ENCODE data around the gene MXD4.
A peak's percentile ranks its signal among the peaks of the same experiment; 100 is the strongest.

The MXD4 gene

GRCh38 chr4:2245057-2245786, 16.7 kb downstream of the MXD4 start:
- Histone ChIP-seq H3K79me2 (ENCODE audit: insufficient read depth, low read depth) (peaks cover 12% of the 10 kb centered on the region), H4K20me1 (ENCODE audit: insufficient read depth) (no peaks in the 10 kb centered on the region), H3K4me3 (IDR thresholded peaks at IDR 0.05; ENCODE audit: insufficient read depth, low read depth, low read length) (no peak overlapping the region), H3K27me3 (ENCODE audit: insufficient read depth, low read depth) (no peaks in the 10 kb centered on the region), H3K4me2 (no peak overlapping the region), H3K4me1 (ENCODE audit: low read depth, poor library complexity, severe bottlenecking) (peaks cover 23% of the 10 kb centered on the region), H3K9ac (no peak overlapping the region), H3K36me3 (ENCODE audit: insufficient read depth) (no peaks in the 10 kb centered on the region), H3K27ac (no peak overlapping the region), H2AFZ (ENCODE audit: low read depth) (no peak overlapping the region)
- TF ChIP-seq, protein P1, sequence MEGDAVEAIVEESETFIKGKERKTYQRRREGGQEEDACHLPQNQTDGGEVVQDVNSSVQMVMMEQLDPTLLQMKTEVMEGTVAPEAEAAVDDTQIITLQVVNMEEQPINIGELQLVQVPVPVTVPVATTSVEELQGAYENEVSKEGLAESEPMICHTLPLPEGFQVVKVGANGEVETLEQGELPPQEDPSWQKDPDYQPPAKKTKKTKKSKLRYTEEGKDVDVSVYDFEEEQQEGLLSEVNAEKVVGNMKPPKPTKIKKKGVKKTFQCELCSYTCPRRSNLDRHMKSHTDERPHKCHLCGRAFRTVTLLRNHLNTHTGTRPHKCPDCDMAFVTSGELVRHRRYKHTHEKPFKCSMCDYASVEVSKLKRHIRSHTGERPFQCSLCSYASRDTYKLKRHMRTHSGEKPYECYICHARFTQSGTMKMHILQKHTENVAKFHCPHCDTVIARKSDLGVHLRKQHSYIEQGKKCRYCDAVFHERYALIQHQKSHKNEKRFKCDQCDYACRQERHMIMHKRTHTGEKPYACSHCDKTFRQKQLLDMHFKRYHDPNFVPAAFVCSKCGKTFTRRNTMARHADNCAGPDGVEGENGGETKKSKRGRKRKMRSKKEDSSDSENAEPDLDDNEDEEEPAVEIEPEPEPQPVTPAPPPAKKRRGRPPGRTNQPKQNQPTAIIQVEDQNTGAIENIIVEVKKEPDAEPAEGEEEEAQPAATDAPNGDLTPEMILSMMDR (conservative IDR thresholded peaks at IDR 0.05; ENCODE audit: low read depth, low read length) = no peak

GRCh38 chr4:2243681-2244380, 18.1 kb downstream of the MXD4 start:
- H3K4me2 ChIP-seq = peak overlapping the region; percentile 33; the same call in 1 of the 2 replicates
- no peaks in the 10 kb centered on the region for H3K27me3 ChIP-seq (ENCODE audit: insufficient read depth, low read depth)
- no peak overlapping the region for H3K27ac ChIP-seq
- H4K20me1 ChIP-seq (ENCODE audit: insufficient read depth) = no peaks in the 10 kb centered on the region
- H3K9ac ChIP-seq = no peak overlapping the region
- H3K4me1 ChIP-seq (ENCODE audit: low read depth, poor library complexity, severe bottlenecking) = peaks cover 37% of the 10 kb centered on the region
- no peaks in the 10 kb centered on the region for H3K36me3 ChIP-seq (ENCODE audit: insufficient read depth)
- H2AFZ ChIP-seq (ENCODE audit: low read depth) = no peak overlapping the region; the same call in 1 of the 2 replicates
- H3K4me3 ChIP-seq (IDR thresholded peaks at IDR 0.05; ENCODE audit: insufficient read depth, low read depth, low read length) = no peak overlapping the region
- TF ChIP-seq, protein P1 (conservative IDR thresholded peaks at IDR 0.05; ENCODE audit: low read depth, low read length) = 0 out of 2 replicates have a peak, but pooled peaks have one; percentile 16
- H3K79me2 ChIP-seq (ENCODE audit: insufficient read depth, low read depth) = peaks cover 26% of the 10 kb centered on the region

DNA sequence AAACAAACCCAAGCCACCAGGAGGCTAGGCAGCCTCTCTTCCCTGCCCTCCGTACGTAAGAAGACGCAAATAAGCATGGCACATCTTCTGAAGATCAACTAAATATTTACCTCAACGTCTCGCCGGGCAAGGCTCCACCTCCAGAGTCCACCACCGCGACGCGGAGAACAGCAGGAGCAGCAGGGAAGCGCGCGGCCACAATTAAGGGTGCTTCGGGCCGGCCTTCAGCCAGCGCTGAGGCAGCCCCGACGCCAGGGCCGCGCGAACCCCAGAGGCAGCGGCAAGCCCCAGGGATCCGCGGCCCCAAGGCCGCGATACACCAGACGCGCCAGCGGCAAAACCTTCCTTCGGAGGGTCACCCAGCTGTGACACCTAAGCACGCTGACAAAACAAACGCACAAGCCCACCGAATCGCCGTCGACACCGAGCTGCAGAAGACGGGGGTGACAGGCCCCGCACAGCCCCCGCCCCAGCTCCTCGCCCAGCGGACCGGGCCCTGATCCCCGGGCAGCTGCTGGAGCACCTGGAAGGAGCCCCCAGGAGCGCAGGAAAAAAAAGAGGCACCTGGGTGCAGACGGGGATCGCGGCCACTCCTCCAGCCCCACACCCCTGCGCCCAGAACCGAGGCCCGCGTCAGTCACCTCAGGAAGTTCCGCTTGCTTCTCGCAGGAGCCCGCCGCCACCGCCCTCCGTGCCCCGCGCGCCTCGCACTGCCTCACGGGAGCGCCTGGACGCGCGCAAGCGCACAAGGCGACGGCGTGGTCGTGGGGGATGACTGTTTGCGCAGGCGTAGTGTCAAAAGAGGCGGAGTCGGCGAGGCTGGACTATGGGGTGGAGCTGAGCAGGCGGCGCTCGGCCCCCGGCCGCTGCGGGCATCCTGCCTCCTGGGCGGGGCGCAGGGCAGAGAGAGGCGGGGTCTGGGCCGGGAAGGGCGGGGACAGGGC, 20.2 kb downstream of the MXD4 start, which contains the start of the genes HAUS3 and POLN:
HAUS3 (minus strand) TSS at position 712 of the 944 bp plus-strand sequence. CDS start 1,175 bp downstream, outside the sequence.
POLN (minus strand) TSS at position 712 of the 944 bp plus-strand sequence. CDS start 12,890 bp downstream, outside the sequence.
- Histone ChIP-seq H3K27ac (peak within 1 kb of the TSS; percentile 36; the same call in 1 of the 2 replicates), H2AFZ (ENCODE audit: low read depth) (peak within 1 kb of the TSS; percentile 47; the same call in 1 of the 2 replicates), H4K20me1 (ENCODE audit: insufficient read depth) (no peaks in the 10 kb centered on the region), H3K9ac (peak within 1 kb of the TSS; percentile 57; the same call in 1 of the 2 replicates), H3K4me3 (IDR thresholded peaks at IDR 0.05; ENCODE audit: insufficient read depth, low read depth, low read length) (peak within 1 kb of the TSS; percentile 86), H3K36me3 (ENCODE audit: insufficient read depth) (peaks cover 6% of the 10 kb centered on the region; the same call in 1 of the 2 replicates), H3K4me1 (ENCODE audit: low read depth, poor library complexity, severe bottlenecking) (peaks cover 44% of the 10 kb centered on the region), H3K4me2 (peak within 1 kb of the TSS; percentile 65), H3K79me2 (ENCODE audit: insufficient read depth, low read depth) (peaks cover 34% of the 10 kb centered on the region), H3K27me3 (ENCODE audit: insufficient read depth, low read depth) (no peaks in the 10 kb centered on the region)
- TF ChIP-seq, protein P1 (conservative IDR thresholded peaks at IDR 0.05; ENCODE audit: low read depth, low read length) = no peak

DNA sequence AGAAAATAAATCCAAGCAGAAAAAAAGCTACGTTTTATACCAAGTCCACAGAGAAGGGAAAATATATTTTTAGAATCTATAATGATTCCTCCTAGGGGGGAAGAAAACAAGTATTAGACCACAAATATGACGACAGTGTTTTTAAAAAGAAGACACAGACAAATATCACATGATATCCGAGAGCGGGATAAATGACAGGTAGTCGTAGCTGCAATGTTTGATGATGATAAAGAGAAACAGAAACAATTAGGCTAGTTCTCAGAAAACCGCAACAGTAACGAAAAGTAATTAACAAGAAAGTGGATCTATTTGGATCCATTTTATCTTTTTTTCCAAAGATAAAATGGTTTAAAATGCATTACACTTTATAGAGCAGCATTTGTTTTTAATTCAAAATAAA, 20.9 kb downstream of the MXD4 start:
- peak overlapping the region; percentile 57; the same call in 1 of the 2 replicates for H3K9ac ChIP-seq
- peaks cover 44% of the 10 kb centered on the region for H3K4me1 ChIP-seq (ENCODE audit: low read depth, poor library complexity, severe bottlenecking)
- peak overlapping the region; percentile 65 for H3K4me2 ChIP-seq
- no peaks in the 10 kb centered on the region for H4K20me1 ChIP-seq (ENCODE audit: insufficient read depth)
- peak overlapping the region; percentile 86 for H3K4me3 ChIP-seq (IDR thresholded peaks at IDR 0.05; ENCODE audit: insufficient read depth, low read depth, low read length)
- no peak overlapping the region for H2AFZ ChIP-seq (ENCODE audit: low read depth)
- TF ChIP-seq, protein P1 (conservative IDR thresholded peaks at IDR 0.05; ENCODE audit: low read depth, low read length) = no peak
- peaks cover 34% of the 10 kb centered on the region for H3K79me2 ChIP-seq (ENCODE audit: insufficient read depth, low read depth)
- peaks cover 6% of the 10 kb centered on the region; the same call in 1 of the 2 replicates for H3K36me3 ChIP-seq (ENCODE audit: insufficient read depth)
- peak overlapping the region; percentile 36; the same call in 1 of the 2 replicates for H3K27ac ChIP-seq
- H3K27me3 ChIP-seq (ENCODE audit: insufficient read depth, low read depth) = no peaks in the 10 kb centered on the region

Measured in KMS-11 (cell line).